H9 (cell line): ENCODE results near the gene SH3TC1. TPM values are rescaled to one million over a fixed set of nuclear protein-coding genes. Genes with fewer than 3 reads are reported as not detected.

Experiments
- DNase-seq: peaks from one replicate; pipeline ENCODE4 v3.0.0-alpha.2; 2017
- H2AFZ ChIP-seq: one replicate; pipeline ENCODE4 v1.6.1; 2013; ENCODE audit warnings: mild to moderate bottlenecking, low read length, control low read depth, moderate library complexity
- H2AK5ac ChIP-seq: 2 replicates; pipeline ENCODE4 v1.6.1; 2013; ENCODE audit warnings: low read length, control low read depth, mixed read lengths; ENCODE audit not compliant: insufficient read length
- H2BK120ac ChIP-seq: one replicate; pipeline ENCODE4 v1.6.1; 2013; ENCODE audit warnings: low read depth, mild to moderate bottlenecking, low read length, control low read depth, inconsistent platforms; ENCODE audit not compliant: poor library complexity, severe bottlenecking
- H2BK12ac ChIP-seq: 2 replicates; pipeline ENCODE4 v1.6.1; 2013; ENCODE audit warnings: low read length, control low read depth, mixed read lengths, low read depth; ENCODE audit not compliant: insufficient read length
- H2BK15ac ChIP-seq: 2 replicates; pipeline ENCODE4 v1.6.1; 2013; ENCODE audit warnings: low read depth, low read length, control low read depth
- H2BK20ac ChIP-seq: one replicate; pipeline ENCODE4 v1.6.1; 2013; ENCODE audit warnings: low read depth, mild to moderate bottlenecking, low read length, control low read depth, inconsistent platforms; ENCODE audit not compliant: poor library complexity, severe bottlenecking
- H2BK5ac ChIP-seq: 2 replicates; pipeline ENCODE4 v1.6.1; 2013; ENCODE audit warnings: low read length, control low read depth, mixed read lengths; ENCODE audit not compliant: insufficient read length
- H3K14ac ChIP-seq: 2 replicates; pipeline ENCODE4 v1.6.1; 2013; ENCODE audit warnings: low read length, control low read depth; ENCODE audit not compliant: insufficient read depth
- H3K18ac ChIP-seq: 2 replicates; pipeline ENCODE4 v1.6.1; 2013; ENCODE audit warnings: low read depth, mild to moderate bottlenecking, mixed read lengths, low read length, control low read depth; ENCODE audit not compliant: insufficient read length
- H3K23ac ChIP-seq: 2 replicates; pipeline ENCODE4 v1.6.1; 2013; ENCODE audit warnings: low read length, control low read depth, mixed read lengths, low read depth; ENCODE audit not compliant: insufficient read length
- H3K23me2 ChIP-seq: 2 replicates; pipeline ENCODE4 v1.6.1; 2013; ENCODE audit warnings: low read depth, mild to moderate bottlenecking, mixed read lengths, low read length, control low read depth; ENCODE audit not compliant: insufficient read length, poor library complexity, severe bottlenecking
- H3K27ac ChIP-seq: 2 replicates; pipeline ENCODE4 v1.5.1; 2013; ENCODE audit warnings: low read length, control low read depth, mixed read lengths, low read depth; ENCODE audit not compliant: insufficient read length
- H3K27me3 ChIP-seq: 2 replicates; pipeline ENCODE4 v1.6.1; 2013; ENCODE audit warnings: low read length, control low read depth, inconsistent platforms; ENCODE audit not compliant: insufficient read depth
- H3K4ac ChIP-seq: 2 replicates; pipeline ENCODE4 v1.6.1; 2013; ENCODE audit warnings: low read depth, mild to moderate bottlenecking, control low read depth, inconsistent platforms, low read length, moderate library complexity
- H3K4me1 ChIP-seq: 2 replicates; pipeline ENCODE4 v1.6.1; 2013; ENCODE audit warnings: low read length, control low read depth, inconsistent platforms; ENCODE audit not compliant: insufficient read depth
- H3K4me2 ChIP-seq: 2 replicates; pipeline ENCODE4 v1.6.1; 2013; ENCODE audit warnings: low read length, control low read depth, mixed read lengths; ENCODE audit not compliant: insufficient read length, insufficient read depth
- H3K56ac ChIP-seq: 2 replicates; pipeline ENCODE4 v1.6.1; 2013; ENCODE audit warnings: low read depth, mild to moderate bottlenecking, mixed read lengths, low read length, control low read depth; ENCODE audit not compliant: insufficient read length
- H3K79me1 ChIP-seq: 2 replicates; pipeline ENCODE4 v1.6.1; 2013; ENCODE audit warnings: low read depth, mild to moderate bottlenecking, moderate library complexity, low read length, control low read depth, inconsistent platforms; ENCODE audit not compliant: insufficient read depth, poor library complexity, severe bottlenecking
- H3K79me2 ChIP-seq: 2 replicates; pipeline ENCODE4 v1.6.1; 2013; ENCODE audit warnings: low read length, control low read depth, inconsistent platforms; ENCODE audit not compliant: insufficient read depth
- H3K9ac ChIP-seq: 2 replicates; pipeline ENCODE4 v1.6.1; 2013; ENCODE audit warnings: low read length, control low read depth, mixed read lengths; ENCODE audit not compliant: insufficient read length; ENCODE audit errors: extremely low read depth
- H3K9me3 ChIP-seq: one replicate; pipeline ENCODE4 v1.6.1; 2013; ENCODE audit warnings: low read depth, low read length, inconsistent platforms; ENCODE audit not compliant: control insufficient read depth
- H3T11ph ChIP-seq: one replicate; pipeline ENCODE4 v1.6.1; 2013; ENCODE audit warnings: mild to moderate bottlenecking, low read length, control low read depth, inconsistent platforms
- H4K20me1 ChIP-seq: one replicate; pipeline ENCODE4 v1.6.1; 2013; ENCODE audit not compliant: control insufficient read depth, insufficient read length, insufficient read depth
- H4K5ac ChIP-seq: 2 replicates; pipeline ENCODE4 v1.6.1; 2013; ENCODE audit warnings: low read depth, mild to moderate bottlenecking, mixed read lengths, low read length, control low read depth; ENCODE audit not compliant: insufficient read length
- H4K8ac ChIP-seq: replicated peaks from 2 replicates; pipeline ENCODE4 v1.6.1; 2013; ENCODE audit warnings: low read length, control low read depth, mixed read lengths, low read depth; ENCODE audit not compliant: insufficient read length
- H4K91ac ChIP-seq: 2 replicates; pipeline ENCODE4 v1.6.1; 2013; ENCODE audit warnings: low read depth, mild to moderate bottlenecking, moderate library complexity, mixed read lengths, low read length, control low read depth; ENCODE audit not compliant: insufficient read length
- H3K27ac Mint-ChIP-seq, 3 experiments: 2 replicates in 2 of 3; 3 replicates in 1 of 3; pipeline ENCODE4 v1.8.0; 2020 to 2021; ENCODE audit warnings: mixed read lengths in 3 of 3, mild to moderate bottlenecking in 1 of 3, moderate library complexity in 1 of 3
- H3K27me3 Mint-ChIP-seq: 2 replicates; pipeline ENCODE4 v1.8.0; 2021; ENCODE audit warnings: low read depth, mild to moderate bottlenecking, moderate library complexity, mixed read lengths
- H3K36me3 Mint-ChIP-seq, 3 experiments: 2 replicates in 2 of 3; 3 replicates in 1 of 3; pipeline ENCODE4 v1.8.0; 2020 to 2021; ENCODE audit warnings: low read depth in 3 of 3, mixed read lengths in 3 of 3; ENCODE audit not compliant: insufficient read depth in 1 of 3
- H3K4me1 Mint-ChIP-seq, 2 experiments: 2 replicates each; pipeline ENCODE4 v1.8.0; 2020; ENCODE audit warnings: mixed read lengths in 2 of 2
- H3K4me3 Mint-ChIP-seq, 2 experiments: 2 replicates in 1 of 2; 3 replicates in 1 of 2; pipeline ENCODE4 v1.8.0; 2020 to 2021; ENCODE audit warnings: mild to moderate bottlenecking in 2 of 2, mixed read lengths in 2 of 2, moderate library complexity in 1 of 2
- H3K9me3 Mint-ChIP-seq, 2 experiments: 2 replicates in 1 of 2; 3 replicates in 1 of 2; pipeline ENCODE4 v1.8.0; 2020; ENCODE audit warnings: mild to moderate bottlenecking in 2 of 2, mixed read lengths in 2 of 2, moderate library complexity in 1 of 2
- CTCF ChIP-seq: fragments of 200-600 bp; sonication (generic); conservative IDR thresholded peaks from 3 replicates; pipeline ENCODE4 v1.8.0; 2021; ENCODE audit warnings: antibody characterized with exemption, mild to moderate bottlenecking
- WGBS: extraction: QIAGEN DNeasy Blood & Tissue Kit; methylation state at CpG from one replicate; pipeline ENCODE4 v1.1.7; 2013; ENCODE audit warnings: missing lambda C conversion rate, low lambda C conversion rate, mixed read lengths; ENCODE audit not compliant: insufficient read length; ENCODE audit errors: extremely low coverage; 5-methylcytosine and 5-hydroxymethylcytosine counted together
- total RNA-seq: library from RNA; stranded (reverse); gene quantifications from 2 replicates; pipeline ENCODE4 v1.2.1, GENCODE V29; 2021

SH3TC1 gene
- total RNA-seq, 1 experiment from 2014 or later, result 0.74 TPM

DNA sequence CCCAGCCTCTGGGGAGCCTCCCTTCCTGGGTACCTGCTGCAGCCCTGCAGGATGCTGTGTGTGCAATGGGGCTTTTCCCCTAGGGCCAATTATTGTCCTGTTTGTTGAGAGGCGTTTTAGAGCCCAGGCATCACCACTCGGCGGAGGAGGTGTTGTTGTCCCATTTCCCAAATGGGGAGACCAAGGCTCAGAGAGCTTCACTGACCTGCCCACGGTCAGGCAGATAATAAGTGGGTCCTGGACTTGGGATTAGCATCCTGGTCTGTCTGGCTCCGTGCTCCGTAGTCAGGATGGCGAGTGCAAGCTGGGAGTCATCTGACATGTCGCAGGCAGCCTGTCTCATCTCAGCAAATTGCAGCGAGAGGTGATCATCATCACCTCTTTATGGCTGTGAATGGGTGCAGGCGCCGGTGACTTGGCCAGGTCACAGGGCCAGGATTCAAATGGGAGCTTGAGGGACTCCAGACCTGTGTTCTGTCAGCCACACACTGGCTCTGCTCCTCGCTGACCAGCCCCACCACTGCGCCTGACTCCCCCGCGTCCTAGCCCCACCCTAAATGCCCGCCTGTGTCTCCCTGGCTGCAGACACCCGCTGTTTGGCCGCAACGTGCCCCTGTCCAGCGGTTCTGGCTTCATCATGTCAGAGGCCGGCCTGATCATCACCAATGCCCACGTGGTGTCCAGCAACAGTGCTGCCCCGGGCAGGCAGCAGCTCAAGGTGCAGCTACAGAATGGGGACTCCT lies 87.1 kb downstream of the SH3TC1 start:
- Histone ChIP-seq H3K56ac (no peak overlapping the region), H3K4ac (no peak overlapping the region), H3K18ac (no peak overlapping the region), H2BK20ac (no peak overlapping the region), H2BK12ac (no peak overlapping the region), H3K14ac (no peak overlapping the region), H2AK5ac (no peak overlapping the region), H4K91ac (no peak overlapping the region), H3K9me3 (no peaks in the 10 kb centered on the region), H3K79me2 (no peaks in the 10 kb centered on the region), H3K23ac (no peak overlapping the region), H3K23me2 (no peaks in the 10 kb centered on the region), H3K79me1 (no peaks in the 10 kb centered on the region), H3K9ac (no peak overlapping the region), H3T11ph (no peak overlapping the region), H2BK15ac (no peak overlapping the region), H4K5ac (no peak overlapping the region), H3K4me1 (no peaks in the 10 kb centered on the region), H3K27ac (no peak overlapping the region), H3K27me3 (no peaks in the 10 kb centered on the region), H3K4me2 (no peak overlapping the region), H4K8ac (no peak overlapping the region), H2BK120ac (no peak overlapping the region), H4K20me1 (peaks cover 3% of the 10 kb centered on the region), H2AFZ (no peak overlapping the region), H2BK5ac (no peak overlapping the region)
- H3K27ac Mint-ChIP-seq, result peak overlapping the region in 1 of 3 experiments; percentile 62; a peak in 1 of 7 replicates
- H3K36me3 Mint-ChIP-seq, result no peaks in the 10 kb centered on the region; a peak in 1 of 7 replicates
- H3K27me3 Mint-ChIP-seq, result peaks cover 1% of the 10 kb centered on the region
- no peak for TF ChIP-seq CTCF
- no peak overlapping the region for H3K4me3 Mint-ChIP-seq
- no peak for DNase-seq
- no CpG with 5 or more reads among the region's 23 CpGs for WGBS
- H3K4me1 Mint-ChIP-seq, result no peaks in the 10 kb centered on the region
- no peaks in the 10 kb centered on the region for H3K9me3 Mint-ChIP-seq
